Measurements from ENCODE around the gene STARD3.

The STARD3 gene

DNA sequence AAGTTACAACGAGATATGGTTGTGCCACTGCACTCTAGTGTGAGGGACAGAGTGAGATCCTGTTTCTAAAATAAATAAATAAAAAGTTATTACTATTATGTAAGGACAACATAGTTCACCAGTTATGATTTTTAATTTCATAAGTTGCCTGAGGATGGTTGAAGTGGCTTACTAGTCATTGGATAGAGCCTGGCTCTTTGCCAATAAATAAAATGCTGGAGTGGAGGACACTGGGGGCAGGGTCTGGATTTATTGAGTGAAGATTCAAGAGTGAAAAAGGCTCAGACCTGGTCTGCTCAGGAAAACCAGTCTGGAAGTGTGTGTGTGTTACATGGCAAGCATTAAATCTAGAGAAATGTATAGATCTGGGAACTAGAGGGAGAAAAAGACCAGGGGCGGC is 2.1 kb downstream of the STARD3 start:
- no peak for DNase-seq (ENCODE audit: low read depth)

DNA sequence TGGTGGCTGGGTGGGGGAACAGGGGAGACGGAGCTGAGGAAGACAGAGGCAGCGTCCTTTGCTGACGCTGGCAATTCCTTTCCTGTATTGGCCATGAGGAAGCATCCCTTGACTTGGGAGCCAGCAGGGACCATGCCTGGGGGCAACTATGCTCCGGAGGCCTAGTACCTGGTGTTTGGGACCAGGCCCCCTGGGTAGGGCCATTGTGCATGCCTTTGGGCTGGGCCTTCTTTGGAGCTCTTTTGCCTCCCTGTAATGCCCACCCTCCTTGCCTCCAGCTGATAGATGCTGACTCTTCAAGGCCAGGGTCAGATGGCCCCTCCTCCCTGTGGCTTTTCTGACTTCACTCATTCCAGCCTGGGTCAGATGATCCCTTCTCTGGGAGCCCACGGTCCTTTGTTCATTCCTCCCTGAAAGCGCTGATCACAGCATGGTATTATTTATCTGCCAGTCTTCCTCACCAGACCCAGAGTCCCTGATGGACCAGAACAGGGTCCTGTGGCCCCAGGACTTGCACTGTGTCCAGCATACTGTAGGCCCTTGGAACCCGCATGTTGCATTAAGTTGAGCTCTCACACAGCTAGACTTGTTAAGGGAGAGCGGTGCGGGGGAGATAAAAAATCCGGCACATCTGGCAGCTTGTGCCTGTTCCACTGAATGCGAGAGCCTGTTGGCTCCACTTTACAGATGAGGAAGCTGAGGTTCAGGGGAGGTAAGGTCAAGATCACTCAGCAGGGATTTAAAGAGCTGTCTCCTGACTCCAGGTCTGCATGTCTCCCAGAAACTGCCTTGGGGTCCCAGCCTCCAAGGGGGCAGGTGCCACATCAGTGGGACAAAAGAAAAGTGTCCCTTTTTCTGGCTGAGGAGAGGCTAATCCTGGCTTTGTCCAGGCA is 2.9 kb downstream of the STARD3 start:
- DNase-seq (ENCODE audit: low read depth) = no peak

DNA sequence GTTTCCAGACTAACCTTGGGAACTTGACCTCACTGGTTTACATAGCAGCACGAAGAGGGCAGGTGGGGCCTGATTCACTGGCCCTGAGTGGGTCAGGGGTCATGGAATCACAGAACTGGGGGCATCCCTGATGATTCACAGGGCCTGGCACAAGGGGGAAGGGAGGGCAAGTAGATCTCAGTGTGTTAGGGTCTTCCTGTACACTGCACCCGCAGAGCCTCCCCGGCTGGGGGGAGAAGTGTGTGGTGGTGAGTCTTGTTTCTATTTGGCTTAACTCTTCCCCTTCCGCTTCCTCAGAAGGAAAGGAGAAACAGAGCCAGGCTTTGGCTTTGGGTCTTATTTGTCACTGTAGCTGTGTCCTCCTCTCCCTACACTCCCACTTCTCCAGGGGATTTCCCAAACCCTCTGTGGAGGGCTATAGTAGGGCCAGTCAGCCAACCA is 3.7 kb downstream of the STARD3 start:
- no peak for DNase-seq (ENCODE audit: low read depth)

GRCh38 chr17:39641097-39641496 is 4.2 kb downstream of the STARD3 start:
- no peak for DNase-seq (ENCODE audit: low read depth)

DNA sequence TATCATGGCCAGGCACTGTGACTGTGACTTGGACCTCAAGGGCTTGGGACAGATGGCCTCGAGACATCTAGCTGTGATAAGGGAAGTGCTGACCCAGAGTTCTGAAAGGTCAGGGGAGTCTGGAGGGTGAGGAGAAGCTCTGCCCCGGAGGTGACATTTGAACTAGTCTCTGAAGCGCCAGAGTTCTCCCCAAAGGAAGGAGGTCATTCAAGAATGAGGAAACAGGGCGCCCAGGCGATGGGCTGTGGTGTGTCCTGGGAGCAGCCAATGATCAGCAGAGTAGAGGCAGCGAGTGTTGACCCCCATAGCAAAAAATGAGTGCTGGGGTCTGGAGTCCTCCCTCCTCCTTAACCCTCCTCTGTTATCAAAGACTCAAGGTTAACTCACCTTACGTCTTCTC is 4.9 kb downstream of the STARD3 start:
- DNase-seq (ENCODE audit: low read depth) = no peak

DNA sequence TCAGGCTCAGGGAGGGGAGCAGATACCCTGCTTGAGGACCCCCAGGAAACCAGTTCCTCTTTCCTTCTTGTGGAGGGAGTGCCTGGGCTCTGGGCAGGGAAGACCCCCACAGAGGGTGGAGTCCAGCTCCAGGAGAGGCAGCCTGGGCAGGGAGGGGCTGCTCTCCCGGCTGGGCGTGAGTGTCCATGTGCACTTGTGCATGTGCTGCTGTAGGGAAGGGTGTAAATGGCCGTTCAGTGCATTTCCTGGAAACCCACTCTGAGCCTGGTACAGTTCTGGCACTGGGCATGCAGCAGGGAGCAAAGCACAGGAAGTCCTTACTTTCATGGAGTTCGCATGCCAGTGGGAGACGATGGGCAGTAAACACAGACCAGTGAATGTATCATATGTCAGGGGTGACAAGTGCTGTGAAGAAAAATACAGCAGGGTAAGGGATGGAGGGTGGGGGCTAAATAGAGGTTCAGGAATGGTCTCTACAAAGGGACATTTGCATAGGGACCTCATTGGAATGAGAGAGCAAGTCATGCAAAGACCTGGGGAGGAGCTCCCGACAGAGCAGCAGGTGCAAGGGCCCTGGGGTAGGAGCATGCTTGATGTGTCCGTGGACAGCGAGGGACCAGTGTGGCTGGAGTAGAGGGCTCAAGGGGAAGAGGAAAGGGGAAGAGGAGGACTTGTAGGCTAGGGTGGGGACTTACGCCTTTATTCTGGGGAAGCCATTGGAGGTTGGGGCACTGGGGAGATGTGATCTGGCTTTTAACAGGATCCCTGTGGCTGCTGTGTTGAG is 5.5 kb downstream of the STARD3 start:
- DNase-seq (ENCODE audit: low read depth) = no peak

- no peak for DNase-seq (ENCODE audit: low read depth)
These were observed 6.3 kb downstream of the STARD3 start for GRCh38 chr17:39643271-39643670.

GRCh38 chr17:39647256-39647655 is 10.3 kb downstream of the STARD3 start:
- DNase-seq (ENCODE audit: low read depth) = no peak

DNA sequence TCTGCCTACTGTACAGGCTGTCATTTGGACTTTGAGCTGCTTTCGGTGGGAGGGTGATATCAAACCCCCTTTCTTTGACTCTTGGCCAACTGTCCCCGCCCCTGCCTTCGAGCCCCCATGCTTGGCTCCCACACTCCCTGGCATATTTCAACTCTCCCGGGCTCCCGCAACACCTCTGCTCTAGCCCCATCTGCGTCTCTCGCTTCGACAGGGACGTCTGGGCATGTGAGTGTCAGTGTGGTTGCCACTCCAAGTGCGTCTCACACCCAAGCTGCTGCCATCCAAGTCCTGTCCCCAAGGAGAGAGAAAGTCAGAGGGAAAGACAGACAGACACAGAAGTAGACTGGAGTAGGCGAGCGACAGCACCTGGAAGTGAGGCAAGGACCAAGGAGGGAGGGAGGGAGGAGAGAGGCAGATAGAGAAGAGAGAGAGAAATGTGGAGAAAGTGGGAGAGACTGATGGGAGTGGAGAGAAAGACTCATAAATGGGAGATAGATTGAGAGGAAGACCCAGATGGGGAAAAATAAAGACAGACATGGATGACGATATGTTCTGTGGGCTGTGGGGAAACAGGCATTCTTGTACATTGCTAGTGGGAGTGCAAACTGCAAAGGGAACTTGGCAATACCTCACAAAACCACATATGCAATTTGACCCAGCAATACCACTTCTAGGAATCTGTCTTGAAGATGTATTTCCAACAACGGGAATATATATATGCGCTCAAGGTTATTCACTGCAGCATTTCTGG is 11.8 kb downstream of the STARD3 start:
- no peak for DNase-seq (ENCODE audit: low read depth)

GRCh38 chr17:39650121-39650579 is 13.2 kb downstream of the STARD3 start:
- DNase-seq (ENCODE audit: low read depth) = no peak

GRCh38 chr17:39651923-39652586 is 15.1 kb downstream of the STARD3 start:
- no peak for DNase-seq (ENCODE audit: low read depth)

DNA sequence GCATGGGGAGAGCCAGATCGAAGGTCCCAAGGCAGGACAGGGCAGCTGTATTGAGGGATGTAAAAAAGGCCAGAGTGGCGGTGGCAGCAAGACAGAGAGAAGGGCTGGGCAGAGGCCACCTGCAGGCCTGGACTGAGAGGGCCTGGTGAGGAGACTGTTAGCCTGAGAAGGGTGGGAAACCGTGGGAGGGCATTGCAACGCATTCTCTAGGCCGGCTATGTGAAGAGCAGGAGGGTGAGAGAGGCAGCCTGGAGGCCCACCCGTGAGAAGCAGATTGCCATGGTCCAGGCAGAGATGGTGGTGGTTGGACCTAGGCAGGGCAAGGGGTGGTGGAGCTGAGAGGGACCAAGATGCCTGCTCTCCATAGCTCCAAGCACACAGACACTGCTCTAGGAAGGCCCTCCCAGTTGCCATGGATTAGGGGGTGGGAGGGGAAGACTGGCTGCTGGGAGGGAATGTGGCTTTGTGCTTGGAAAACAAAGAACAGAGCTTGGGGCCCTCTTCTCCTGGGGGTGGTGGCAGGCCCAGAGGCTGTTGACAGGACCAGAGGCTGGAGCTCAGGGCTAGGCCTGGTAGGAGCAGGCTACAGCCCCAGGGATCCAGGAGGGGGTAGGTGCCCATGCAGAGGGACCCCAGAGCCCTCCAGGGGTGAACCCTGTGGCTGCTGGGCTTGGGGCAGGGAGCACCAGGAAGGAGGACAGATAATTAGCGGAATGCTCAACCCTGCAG is 15.8 kb downstream of the STARD3 start:
- no peak for DNase-seq (ENCODE audit: low read depth)

DNA sequence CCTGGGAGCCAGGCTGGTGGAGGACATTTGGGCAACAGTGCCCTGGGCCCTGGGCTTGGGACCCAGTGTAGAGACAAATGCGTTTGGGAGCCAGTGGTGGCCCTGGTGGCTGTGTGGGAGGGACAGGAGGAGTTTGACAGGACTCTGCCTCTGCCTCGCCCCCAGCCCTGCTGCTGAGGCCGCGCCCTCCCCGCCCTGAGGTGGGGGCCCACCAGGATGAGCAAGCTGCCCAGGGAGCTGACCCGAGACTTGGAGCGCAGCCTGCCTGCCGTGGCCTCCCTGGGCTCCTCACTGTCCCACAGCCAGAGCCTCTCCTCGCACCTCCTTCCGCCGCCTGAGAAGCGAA is 16.3 kb downstream of the STARD3 start:
- DNase-seq (ENCODE audit: low read depth) = no peak

DNA sequence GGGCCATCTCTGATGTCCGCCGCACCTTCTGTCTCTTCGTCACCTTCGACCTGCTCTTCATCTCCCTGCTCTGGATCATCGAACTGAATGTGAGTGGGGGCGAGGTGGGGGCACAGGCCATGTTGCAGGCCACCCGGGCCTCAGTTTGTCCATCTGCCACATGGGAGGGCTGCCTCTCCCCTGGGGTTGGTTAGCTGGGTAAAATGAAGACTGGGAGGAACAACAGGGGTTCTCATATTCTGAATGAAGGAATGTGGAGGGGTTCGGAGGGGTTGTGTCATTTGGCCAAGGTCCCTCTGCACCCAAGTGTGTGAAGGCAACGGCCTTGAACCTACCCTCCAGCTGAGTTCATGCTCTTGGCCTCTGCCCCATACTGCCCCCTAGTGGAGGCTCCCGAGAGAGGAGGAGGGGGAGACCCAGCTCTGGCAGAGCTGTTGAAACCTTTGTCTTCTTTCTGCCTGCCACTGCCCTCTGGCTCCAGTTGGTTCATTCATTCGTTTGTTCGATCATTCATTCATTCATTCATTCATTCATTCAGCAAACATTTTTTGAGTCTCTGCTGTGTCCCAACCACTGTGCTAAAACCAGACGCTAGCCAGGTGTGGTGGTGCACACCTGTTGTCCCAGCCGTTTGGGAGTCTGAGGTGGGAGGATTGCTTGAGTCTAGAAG is 16.9 kb downstream of the STARD3 start:
- peak; percentile 68 for DNase-seq (ENCODE audit: low read depth)

- no peak for DNase-seq (ENCODE audit: low read depth)
These were observed 18.2 kb downstream of the STARD3 start for GRCh38 chr17:39655105-39655504.

DNA sequence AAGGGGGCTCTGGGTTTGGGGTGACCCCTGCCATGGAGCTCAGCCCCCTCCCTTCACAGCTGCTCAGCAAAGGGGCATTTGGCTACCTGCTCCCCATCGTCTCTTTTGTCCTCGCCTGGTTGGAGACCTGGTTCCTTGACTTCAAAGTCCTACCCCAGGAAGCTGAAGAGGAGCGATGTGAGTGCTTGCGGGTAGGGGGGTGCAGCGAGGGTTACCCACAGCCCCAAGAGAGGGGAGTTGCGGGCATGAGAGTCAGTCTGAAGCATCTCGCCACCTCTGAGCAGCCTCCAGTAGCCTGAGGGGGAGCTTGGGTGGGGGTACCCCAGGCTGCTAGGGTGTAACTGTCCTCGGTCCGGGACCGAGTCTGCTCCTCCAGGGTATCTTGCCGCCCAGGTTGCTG is 21.4 kb downstream of the STARD3 start:
- DNase-seq (ENCODE audit: low read depth) = no peak

DNA sequence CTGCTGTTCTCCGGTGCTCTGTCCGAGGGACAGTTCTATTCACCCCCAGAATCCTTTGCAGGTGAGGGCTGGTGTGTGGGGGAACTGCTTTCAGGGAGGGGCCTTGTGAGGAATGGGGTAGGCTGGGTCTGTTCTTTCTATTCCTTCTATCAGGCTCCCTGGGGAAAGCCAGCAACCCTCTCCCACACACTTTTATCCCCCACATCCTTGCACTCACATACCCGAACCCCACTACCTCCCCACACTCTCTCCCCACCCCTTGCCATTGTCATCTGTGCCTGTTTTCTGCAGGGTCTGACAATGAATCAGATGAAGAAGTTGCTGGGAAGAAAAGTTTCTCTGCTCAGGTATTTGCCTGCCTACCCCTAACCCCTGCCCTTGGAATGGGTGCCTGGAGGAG is 21.8 kb downstream of the STARD3 start:
- no peak for DNase-seq (ENCODE audit: low read depth)

- no peak for DNase-seq (ENCODE audit: low read depth)
These were observed 22.5 kb downstream of the STARD3 start for GRCh38 chr17:39659279-39660010.

- DNase-seq (ENCODE audit: low read depth) = no peak
These were observed 23.0 kb downstream of the STARD3 start for GRCh38 chr17:39660011-39660360.
